K562 (cell line): ENCODE data around the gene SCP2. TPM values are rescaled to one million over a fixed set of nuclear protein-coding genes. Genes with fewer than 3 reads are reported as not detected.

ENCODE experiments used
- ATF7 ChIP-seq: fragments of 450-650 bp; IDR thresholded peaks from 2 replicates; pipeline ENCODE4 v1.7.1; 2014; ENCODE audit warnings: mild to moderate bottlenecking, moderate library complexity
- BRF1 ChIP-seq: IDR thresholded peaks from 3 replicates; pipeline ENCODE4 v1.6.1; 2011; ENCODE audit warnings: borderline replicate concordance, mild to moderate bottlenecking; ENCODE audit not compliant: insufficient read length; ENCODE audit errors: extremely low read depth
- CBFA2T2 ChIP-seq: fragments of 450-650 bp; conservative IDR thresholded peaks from 2 replicates; pipeline ENCODE4 v1.6.1; 2017; ENCODE audit warnings: mild to moderate bottlenecking
- CGGBP1 ChIP-seq: fragments of 250-450 bp; sonication (Bioruptor Pico); IDR thresholded peaks from 2 replicates; pipeline ENCODE4 v1.9.0; 2021; ENCODE audit warnings: mild to moderate bottlenecking
- CREB3L1 ChIP-seq: fragments of 450-650 bp; IDR thresholded peaks from 2 replicates; pipeline ENCODE4 v1.6.1; 2014; ENCODE audit warnings: low read depth, mild to moderate bottlenecking, moderate library complexity, borderline replicate concordance
- E4F1 ChIP-seq: fragments of 250-450 bp; sonication (Bioruptor Pico); IDR thresholded peaks from 2 replicates; pipeline ENCODE4 v1.5.0; 2021; ENCODE audit warnings: mild to moderate bottlenecking, borderline replicate concordance
- GABPB1 ChIP-seq: sonication (generic); formaldehyde crosslinking; IDR thresholded peaks from 2 replicates; pipeline ENCODE4 v1.8.0; 2022; ENCODE audit warnings: mild to moderate bottlenecking, missing genetic modification reagents
- HDAC8 ChIP-seq: fragments of 450-650 bp; IDR thresholded peaks from 2 replicates; pipeline ENCODE4 v1.6.1; 2016; ENCODE audit warnings: mild to moderate bottlenecking, missing genetic modification characterization, moderate library complexity, missing compliant biosample characterization
- KAT2B ChIP-seq: IDR thresholded peaks from one replicate; pipeline ENCODE4 v1.6.1; 2012; ENCODE audit warnings: low read depth, mild to moderate bottlenecking, control low read depth, inconsistent platforms, low read length, moderate library complexity
- MBD1 ChIP-seq: fragments of 250-450 bp; sonication (Bioruptor Pico); IDR thresholded peaks from 2 replicates; pipeline ENCODE4 v1.8.0; 2022; ENCODE audit warnings: inconsistent platforms
- RBM17 ChIP-seq: fragments of 200-400 bp; formaldehyde crosslinking; IDR thresholded peaks from 2 replicates; pipeline ENCODE4 v1.6.1; 2017; ENCODE audit warnings: low read depth, mild to moderate bottlenecking, low read length, borderline replicate concordance
- RNF2 ChIP-seq: sonication (generic); IDR thresholded peaks from 2 replicates; pipeline ENCODE4 v1.6.1; 2016
- U2AF2 ChIP-seq: fragments of 200-400 bp; formaldehyde crosslinking; optimal IDR thresholded peaks from 2 replicates; pipeline ENCODE3; 2017; ENCODE audit warnings: low read depth, mild to moderate bottlenecking, low read length
- ZNF165 ChIP-seq: fragments of 250-450 bp; sonication (Bioruptor Pico); IDR thresholded peaks from 2 replicates; pipeline ENCODE4 v1.4.0; 2020; ENCODE audit warnings: borderline replicate concordance
- ZNF239 ChIP-seq: fragments of 250-450 bp; sonication (Bioruptor Pico); IDR thresholded peaks from 2 replicates; pipeline ENCODE4 v1.4.0; 2020; ENCODE audit warnings: mild to moderate bottlenecking
- ZNF263 ChIP-seq: sonication (generic); formaldehyde crosslinking; IDR thresholded peaks from 2 replicates; pipeline ENCODE4 v1.8.0; 2022; ENCODE audit warnings: mild to moderate bottlenecking, missing genetic modification reagents, borderline replicate concordance
- ZNF384 ChIP-seq: IDR thresholded peaks from 2 replicates; pipeline ENCODE4 v1.6.1; 2012; ENCODE audit warnings: low read depth, low read length, improper control_type of control experiment
- ZNF398 ChIP-seq: fragments of 250-450 bp; sonication (Bioruptor Pico); IDR thresholded peaks from 2 replicates; pipeline ENCODE4 v1.8.0; 2021; ENCODE audit warnings: moderate library complexity, mild to moderate bottlenecking, inconsistent platforms
- ZNF449 ChIP-seq: fragments of 250-450 bp; sonication (Bioruptor Pico); IDR thresholded peaks from 2 replicates; pipeline ENCODE4 v1.8.0; 2022; ENCODE audit warnings: moderate library complexity, mild to moderate bottlenecking, inconsistent platforms
- ZNF77 ChIP-seq: fragments of 250-450 bp; sonication (Bioruptor Pico); IDR thresholded peaks from 2 replicates; pipeline ENCODE4 v1.5.0; 2020
- polyA plus RNA-seq, 8 experiments: library from polyadenylated mRNA; depleted of rRNA in 4 of 8; stranded (reverse) in 5 of 8; unstranded in 3 of 8; fragments of >200 nt; fragmentation: Nextera tagmentation in 2 of 8; fragmentation: Illumina TruSeq in 1 of 8; extraction: Ambion mirVana in 2 of 8; extraction: Trizol in 1 of 8; gene quantifications; 2 replicates each; pipeline versions ENCODE4 v1.2.1 to v1.2.3, GENCODE V29; 2011 to 2014; ENCODE audit warnings: inconsistent platforms in 1 of 8, missing spikeins in 1 of 8
- total RNA-seq, 7 experiments: library from RNA; depleted of rRNA in 6 of 7; stranded (reverse); fragments of >200 nt in 6 of 7; fragmentation: Illumina TruSeq in 2 of 7; extraction: Trizol in 2 of 7; gene quantifications; 2 replicates each; pipeline versions ENCODE4 v1.2.1 to v1.2.3, GENCODE V29; 2011 to 2021; ENCODE audit warnings: low replicate concordance in 1 of 7

SCP2 gene
- total and polyA plus RNA-seq, 9 of the 15 experiments (the other 6 are each of a cell fraction or from before 2014, with no cell fraction given) = 63.8 to 258 (median 106) TPM

- no peak for TF ChIP-seq GABPB1
- TF ChIP-seq KAT2B = no peak
- TF ChIP-seq E4F1 (CRISPR knock-in tag) = no peak
- no peak for TF ChIP-seq HDAC8
- TF ChIP-seq CBFA2T2 = no peak
- TF ChIP-seq MBD1 = no peak
- TF ChIP-seq U2AF2 = no peak
- TF ChIP-seq ZNF398 (CRISPR knock-in tag) = no peak
- no peak for TF ChIP-seq ZNF263
- TF ChIP-seq BRF1 = no peak
- TF ChIP-seq ZNF77 (CRISPR knock-in tag) = no peak
- TF ChIP-seq RNF2 = no peak
- no peak for TF ChIP-seq RBM17
- TF ChIP-seq ATF7 = peak; percentile 40; the same call in 1 of the 2 replicates
- TF ChIP-seq CGGBP1 (CRISPR knock-in tag) = no peak
- TF ChIP-seq ZNF239 (CRISPR knock-in tag) = no peak
- TF ChIP-seq CREB3L1 = peak; percentile 79
- TF ChIP-seq ZNF384 = no peak
- no peak for TF ChIP-seq ZNF165 (CRISPR knock-in tag)
- no peak for TF ChIP-seq ZNF449
These were observed 119.9 kb downstream of the SCP2 start (continued) for GRCh38 chr1:53046930-53047329.
